Stimulated activated CD4-positive, alpha-beta T cell treated with anti-CD3 and anti-CD28 coated beads, TNF-alpha, amount 100 ng/mL, for 48 hours (primary cell): ENCODE data around the gene RER1.

Source experiments
- DNase-seq, 3 donors: peaks; one replicate each; pipeline ENCODE4 v3.0.0-alpha.2; 2020; ENCODE audit warnings: low read depth in 3 of 3

The RER1 gene

DNA sequence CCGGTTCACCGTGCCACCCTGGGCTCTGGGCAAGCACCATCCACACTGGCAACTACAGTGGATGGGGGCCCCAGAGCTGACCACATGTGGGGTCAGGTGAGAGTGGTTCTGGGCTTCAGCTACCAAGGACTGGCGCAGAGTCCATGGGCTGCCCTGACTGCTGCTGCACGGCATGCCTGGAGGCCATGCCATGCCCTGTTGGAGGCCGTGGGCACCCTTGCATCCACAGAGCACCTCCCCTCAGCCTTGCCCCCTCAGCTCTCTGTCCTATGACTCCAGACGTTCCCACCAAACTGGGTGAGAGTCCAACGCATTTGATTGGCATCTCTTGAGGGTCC, 15.7 kb upstream of the RER1 start:
- DNase-seq = no peak

DNA sequence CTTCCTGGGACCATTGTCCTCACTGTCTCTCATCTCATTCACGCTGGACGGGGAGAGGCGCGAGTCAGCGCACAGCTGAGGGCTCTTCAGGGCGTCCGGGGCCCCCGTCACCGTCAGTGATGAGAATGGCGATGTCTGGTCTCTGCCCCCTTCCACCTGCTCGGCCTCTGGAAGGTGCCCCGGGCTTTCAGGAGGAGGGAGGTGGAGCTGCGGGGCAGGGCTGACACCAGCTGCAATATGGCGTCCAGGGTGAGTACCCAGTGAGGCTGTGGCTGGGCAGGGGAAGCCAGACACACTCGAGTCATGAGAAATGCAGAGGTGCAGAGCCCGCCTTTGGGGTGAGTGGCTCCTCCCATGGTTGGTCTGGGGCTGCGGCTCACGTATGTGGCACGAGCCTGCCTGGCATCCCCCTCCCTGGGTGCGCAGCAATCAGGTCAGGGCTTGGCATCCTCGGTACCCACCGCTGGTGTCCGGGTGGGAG, 15.3 kb upstream of the RER1 start:
- DNase-seq = no peak

DNA sequence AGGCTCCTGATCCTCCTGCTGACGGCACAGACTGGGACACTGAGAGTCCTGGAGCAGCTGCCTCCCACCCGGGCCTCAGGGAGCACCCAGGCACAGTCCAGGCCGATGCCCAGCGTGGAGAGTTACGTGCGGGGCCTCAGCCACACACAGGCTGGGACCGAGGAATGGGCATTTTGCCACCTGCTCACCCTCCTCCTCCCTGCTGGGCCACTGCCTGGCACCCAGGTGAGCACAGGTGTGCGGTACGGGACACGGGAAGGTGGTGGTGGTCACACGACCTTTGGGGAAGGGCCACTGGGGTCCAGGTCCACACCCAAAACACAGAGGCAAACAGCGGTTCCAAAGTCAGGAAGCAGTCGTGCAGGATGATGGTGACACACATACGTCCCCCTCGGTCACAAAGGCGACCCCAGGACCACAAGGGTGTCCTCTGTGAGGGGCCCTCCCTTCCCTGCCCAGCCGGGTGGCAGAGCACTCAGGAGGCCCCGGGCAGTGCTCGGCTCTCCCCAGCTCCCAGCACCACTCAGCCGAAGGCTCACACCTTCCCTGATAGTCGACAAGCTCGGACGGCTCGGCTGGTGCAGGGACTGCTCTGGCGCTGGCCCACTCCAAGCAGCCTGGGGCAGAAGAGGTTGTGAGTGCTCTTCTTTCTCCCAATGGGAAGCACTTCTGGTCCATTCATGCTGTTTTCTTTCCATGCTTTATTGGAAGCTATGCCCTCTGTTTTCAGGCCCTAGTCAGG, 14.5 kb upstream of the RER1 start:
- DNase-seq = no peak

GRCh38 chr1:2377751-2378440, 13.7 kb upstream of the RER1 start:
- no peak for DNase-seq

- DNase-seq = no peak
Observed at GRCh38 chr1:2378441-2378851, 13.2 kb upstream of the RER1 start.

DNA sequence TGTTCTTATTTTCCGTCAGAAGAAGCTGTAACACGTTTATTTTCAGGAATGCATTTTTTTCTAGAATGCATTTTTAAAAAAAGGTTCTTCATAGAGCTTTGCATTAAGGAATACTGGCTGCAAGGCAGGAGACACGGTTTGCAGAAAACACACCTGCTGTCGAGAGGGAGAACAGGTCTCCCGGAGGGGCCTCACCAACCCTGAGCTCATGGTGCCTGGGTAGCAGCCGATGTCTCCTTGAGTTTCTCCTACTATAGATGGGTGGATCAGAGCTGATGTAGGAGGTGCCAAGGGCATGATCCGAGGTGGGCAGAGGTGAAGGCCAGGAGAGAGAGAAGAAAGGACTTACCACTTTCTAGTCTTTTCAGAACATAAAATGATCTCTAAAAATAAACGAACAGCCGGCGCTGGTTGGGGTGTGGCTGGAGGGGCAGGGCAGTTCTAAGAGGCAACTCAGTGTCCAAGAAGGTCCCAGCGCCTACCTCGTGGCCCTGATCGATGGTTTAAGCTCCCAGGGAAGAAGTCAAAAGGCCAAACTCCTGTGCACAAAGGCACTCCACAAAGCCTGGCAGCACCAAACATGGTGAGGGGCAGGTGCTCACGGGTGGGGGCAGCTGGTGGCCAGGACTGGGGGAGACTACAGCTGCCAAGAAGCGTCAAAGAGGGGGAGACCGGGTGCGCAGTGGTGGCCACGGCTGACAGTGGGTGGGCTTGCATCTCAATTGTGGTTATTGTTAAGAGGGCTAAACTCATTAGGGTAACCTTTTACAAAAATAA, 12.5 kb upstream of the RER1 start:
- no peak for DNase-seq

DNA sequence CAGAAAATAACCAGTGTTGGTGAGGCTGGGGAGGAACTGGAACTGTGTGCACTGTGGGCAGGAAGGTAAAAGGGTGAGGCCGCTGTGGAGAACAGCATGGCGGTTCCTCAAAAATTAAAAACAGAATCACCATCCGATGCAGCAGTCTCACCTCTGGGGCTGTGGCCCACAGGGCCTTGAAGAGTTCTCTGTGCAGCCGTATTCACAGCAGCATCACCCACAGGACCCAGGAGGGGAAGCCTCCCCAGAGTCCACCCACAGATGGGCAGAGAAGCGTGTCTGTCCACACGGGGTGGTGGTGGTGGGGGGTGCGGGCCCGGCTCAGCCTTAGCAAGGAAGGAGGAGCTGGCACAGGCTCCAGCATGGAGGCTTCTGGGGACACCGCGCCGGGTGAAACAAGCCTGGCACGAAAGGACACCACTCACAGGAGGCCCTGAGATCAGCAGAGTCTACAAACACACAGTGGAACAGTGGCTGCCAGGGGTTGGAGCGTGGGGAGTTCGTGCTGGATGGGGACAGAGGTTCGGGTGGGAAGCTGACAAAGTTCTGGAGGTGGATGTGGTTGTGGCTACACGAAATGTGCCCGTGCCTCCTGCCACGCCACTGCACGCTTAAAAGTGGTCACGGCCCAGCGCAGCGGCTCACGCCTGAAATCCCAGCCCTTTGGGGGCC, 11.8 kb upstream of the RER1 start:
- no peak for DNase-seq

DNA sequence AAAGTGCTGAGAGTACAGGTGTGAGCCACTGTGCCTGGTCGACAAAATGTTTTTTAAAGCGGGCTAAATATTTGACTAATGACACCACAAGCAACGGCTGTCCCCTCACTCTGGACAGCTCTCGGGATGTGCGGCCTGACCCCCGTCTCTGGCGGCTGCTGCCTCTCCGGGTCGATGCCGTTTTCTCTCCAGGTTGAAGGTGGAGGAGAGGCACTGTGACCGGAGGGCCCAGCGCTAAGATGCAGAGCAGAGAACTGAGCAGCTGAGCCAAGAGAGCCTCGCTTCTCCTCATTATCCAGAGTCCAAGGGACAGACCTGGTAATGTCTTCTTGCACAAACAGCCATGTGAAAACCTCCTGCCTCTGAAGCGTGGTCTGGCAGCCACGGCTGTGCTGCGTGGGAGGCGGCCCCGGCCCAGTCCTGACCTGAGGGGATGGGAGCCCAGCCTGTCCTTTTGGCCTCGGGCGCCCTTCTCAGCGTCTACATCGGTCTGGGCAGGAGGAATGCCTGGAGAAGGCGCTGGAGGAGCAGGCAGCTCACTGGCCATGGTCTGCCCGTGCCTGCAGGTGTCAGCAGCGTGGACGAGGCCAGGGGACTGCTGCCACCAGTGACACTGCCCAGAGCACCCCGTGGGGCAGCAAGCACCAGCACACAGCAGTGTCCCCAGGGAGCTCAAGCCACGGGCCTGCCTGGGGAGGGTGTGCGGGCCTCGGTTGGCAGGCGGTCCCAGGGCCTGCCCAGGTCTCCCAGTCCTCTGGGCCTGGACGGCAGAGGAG, 10.6 kb upstream of the RER1 start:
- DNase-seq = no peak

- peak; percentile 56 to 78 (median 56) for DNase-seq
Observed at GRCh38 chr1:2381741-2382620, 9.7 kb upstream of the RER1 start.

- no peak for DNase-seq
Observed at GRCh38 chr1:2382621-2383361, 8.8 kb upstream of the RER1 start.

DNA sequence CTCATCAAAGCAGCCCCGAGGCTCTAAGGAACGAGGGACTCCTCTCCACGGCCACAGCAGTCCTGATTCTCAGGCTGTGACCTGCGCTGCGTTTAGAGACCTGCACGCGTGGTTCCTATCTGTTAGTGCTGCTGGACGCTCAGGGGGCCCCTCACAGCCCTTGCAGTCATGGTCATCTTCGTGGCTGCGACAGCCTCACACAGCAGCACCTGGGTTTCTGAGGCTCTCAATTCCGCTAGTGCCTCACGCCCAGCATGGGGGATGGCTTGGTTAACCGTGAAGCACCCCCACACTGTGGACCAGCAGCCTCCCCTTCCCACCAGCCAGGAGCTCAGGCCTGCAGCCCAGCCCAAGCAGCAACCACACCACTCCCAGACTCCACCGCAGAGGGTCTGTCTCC, 8.1 kb upstream of the RER1 start:
- no peak for DNase-seq

DNA sequence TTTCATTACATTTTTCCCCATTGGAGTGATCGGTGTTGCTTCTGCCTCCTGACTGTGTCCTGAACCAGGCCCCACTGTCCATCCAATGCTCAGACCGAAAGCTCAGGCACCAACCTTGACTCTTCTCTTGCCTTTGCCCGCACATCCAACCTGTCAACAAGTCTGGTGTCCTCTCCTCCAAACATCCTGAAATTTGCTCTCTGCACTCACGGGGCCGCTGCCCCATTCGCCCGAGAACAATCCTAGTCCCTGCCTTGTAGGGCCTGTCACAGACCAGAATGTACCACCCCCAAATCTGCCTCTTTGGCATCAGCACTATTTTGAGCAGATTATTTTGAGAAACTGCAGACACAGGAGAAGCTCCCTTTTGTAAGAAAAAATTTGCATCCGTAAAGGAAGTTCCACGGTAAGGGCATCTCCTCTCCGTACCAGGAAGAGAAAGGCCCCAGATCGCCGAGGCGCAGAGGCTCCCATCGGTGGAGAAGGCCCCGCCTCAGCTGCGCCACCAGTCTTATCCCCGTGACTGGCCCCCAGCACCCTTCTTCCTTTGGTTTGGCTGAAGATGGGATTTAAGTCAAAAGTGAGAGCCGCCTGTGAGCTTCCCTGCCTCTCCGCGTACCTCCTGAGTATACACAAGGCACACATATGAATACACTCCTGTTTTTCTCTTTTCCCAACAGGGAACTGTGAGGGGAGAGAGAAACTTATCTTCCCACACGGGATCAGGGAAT, 7.3 kb upstream of the RER1 start:
- no peak for DNase-seq

- no peak for DNase-seq
Observed at GRCh38 chr1:2384941-2385481, 6.6 kb upstream of the RER1 start.

DNA sequence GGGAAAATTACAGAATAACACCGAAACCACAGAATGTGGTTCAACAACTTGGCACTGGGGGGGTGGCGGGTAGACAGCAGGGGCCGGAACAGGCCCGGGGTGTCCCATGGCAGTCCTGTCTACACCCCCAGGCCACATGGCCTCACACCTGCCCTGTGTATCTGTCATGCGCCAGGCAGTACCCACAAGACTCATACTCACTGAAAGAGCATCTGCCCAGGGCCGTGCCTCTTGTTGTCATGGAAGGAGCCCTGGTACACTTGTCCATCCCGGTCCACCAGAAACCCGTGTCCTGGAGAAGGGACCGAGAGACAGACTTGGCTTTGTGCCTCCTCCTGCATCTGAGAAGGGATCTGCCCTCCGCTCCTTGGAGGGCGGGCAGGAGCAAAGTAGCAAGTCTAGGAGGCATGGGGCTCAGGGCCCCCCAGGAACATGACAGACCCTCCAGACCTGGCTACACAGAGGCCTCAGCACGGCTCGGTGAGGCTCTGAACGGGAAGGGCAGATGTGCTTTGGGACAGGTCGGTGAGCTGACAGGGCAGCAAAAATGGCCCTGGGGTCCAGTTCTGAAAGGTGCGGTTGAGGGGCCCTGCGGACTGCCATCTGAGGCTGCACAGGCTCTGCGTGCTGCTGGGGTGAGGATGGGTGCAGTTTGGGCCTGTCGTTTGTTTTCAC, 5.9 kb upstream of the RER1 start:
- DNase-seq = no peak

DNA sequence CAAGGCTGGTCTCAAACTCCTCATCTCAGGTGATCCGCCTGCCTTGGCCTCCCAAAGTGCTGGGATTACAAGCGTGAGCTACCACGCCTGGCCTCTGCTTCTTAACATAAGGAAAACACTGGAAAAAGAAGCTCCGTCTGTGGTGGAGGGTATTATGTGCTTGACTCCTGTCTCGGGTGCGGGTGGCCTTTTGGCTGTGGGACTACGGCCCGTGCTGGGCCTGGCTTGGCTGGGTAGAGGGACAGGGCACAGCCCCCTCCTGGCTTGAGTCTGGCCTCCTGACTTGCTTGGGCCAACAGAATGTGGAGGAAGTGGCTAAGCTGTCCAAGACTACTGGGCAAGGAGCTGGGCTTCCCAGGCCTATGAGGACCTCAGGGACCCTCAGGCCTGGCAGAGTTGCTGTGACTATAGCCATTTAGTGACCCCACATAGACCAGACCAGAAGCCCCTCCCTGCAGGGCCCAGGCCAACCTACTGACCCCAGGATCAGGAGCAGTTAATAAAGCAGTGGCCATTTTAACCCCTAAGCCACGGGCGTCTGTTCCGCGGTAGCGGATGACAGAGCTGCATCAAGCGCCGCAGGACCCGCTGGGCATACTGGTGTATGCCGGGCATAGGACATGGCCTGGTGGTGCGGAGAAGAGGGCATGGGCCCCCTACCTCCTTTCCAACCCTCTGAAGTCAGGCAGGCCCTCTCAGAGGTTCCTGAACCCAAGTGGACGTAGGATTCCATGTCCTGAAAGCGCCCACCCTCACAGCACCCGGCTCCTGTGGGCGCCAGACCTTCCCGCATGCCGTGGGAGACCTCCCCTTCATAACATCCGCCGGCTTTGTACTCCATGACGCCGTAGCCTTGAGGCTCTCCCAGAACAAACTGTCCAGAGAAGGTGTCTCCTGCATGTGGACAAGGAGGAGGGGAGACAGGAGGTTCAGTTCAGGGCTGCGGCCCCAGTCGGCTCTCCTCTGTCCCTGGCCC, 4.7 kb upstream of the RER1 start:
- no peak for DNase-seq

GRCh38 chr1:2388004-2388913, 3.4 kb upstream of the RER1 start:
- DNase-seq = no peak
